ENCODE data around the gene KCNQ4. TPM values are rescaled to one million over a fixed set of nuclear protein-coding genes. Genes with fewer than 3 reads are reported as not detected.

KCNQ4 gene
- total RNA-seq, 1 donor from 2014 or later = 0.78 TPM

DNA sequence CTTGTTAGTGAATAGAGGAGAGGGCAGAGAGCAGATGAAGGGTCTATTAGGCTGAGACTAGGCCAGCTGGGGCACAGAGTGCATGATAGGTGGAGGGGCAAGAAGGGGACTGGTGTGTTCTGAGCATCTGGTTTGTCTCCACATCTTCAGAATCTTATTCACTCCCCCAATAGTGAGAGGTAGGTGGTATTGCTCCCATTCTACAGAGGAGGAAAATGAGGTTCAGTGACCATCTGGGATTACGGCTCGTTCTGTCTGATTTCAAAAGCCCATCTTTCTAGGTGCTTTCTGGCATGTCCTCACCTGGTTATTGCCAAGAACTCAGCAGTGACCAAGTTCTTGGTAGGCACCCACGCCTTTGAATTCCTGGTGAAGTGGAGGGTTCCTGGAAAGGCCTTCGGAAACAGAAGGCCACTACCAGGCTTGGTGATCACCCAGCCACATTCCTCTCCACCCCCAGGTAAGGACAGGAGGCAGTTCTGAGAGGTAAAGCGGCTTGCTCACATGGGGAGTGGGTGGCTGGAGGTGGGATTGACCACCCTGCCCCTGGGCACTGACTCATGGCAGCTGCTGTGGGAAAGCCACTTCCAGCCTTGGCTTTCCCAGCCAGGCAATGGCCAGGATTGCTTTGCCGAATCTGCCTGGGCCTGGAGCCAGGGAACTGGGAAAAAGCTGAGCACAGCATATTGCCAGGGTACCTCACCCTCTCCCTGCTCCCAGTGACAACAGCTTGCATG is 97.4 kb downstream of the KCNQ4 start:
- H3K36me3 Mint-ChIP-seq = no peaks in the 10 kb centered on the region
- peaks cover 4% of the 10 kb centered on the region for H3K9me3 Mint-ChIP-seq
- TF ChIP-seq, protein P1, sequence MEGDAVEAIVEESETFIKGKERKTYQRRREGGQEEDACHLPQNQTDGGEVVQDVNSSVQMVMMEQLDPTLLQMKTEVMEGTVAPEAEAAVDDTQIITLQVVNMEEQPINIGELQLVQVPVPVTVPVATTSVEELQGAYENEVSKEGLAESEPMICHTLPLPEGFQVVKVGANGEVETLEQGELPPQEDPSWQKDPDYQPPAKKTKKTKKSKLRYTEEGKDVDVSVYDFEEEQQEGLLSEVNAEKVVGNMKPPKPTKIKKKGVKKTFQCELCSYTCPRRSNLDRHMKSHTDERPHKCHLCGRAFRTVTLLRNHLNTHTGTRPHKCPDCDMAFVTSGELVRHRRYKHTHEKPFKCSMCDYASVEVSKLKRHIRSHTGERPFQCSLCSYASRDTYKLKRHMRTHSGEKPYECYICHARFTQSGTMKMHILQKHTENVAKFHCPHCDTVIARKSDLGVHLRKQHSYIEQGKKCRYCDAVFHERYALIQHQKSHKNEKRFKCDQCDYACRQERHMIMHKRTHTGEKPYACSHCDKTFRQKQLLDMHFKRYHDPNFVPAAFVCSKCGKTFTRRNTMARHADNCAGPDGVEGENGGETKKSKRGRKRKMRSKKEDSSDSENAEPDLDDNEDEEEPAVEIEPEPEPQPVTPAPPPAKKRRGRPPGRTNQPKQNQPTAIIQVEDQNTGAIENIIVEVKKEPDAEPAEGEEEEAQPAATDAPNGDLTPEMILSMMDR (IDR thresholded peaks at IDR 0.05; ENCODE audit: unreplicated experiment) = no peak
- H3K27me3 Mint-ChIP-seq (ENCODE audit: low read depth) = peaks cover 12% of the 10 kb centered on the region
- DNase-seq (ENCODE audit: low spot score in 2 of 2, unreplicated experiment in 2 of 2) = no peak
- H3K27ac Mint-ChIP-seq = no peak overlapping the region
- no peak overlapping the region for H3K4me3 Mint-ChIP-seq
- peaks cover 20% of the 10 kb centered on the region for H3K4me1 Mint-ChIP-seq

GRCh38 chr1:40884055-40884795 is 100.6 kb downstream of the KCNQ4 start:
- Mint-ChIP-seq H3K9me3 (no peaks in the 10 kb centered on the region), H3K4me3 (peak overlapping the region; percentile 61), H3K4me1 (peaks cover 13% of the 10 kb centered on the region), H3K27me3 (ENCODE audit: low read depth) (peaks cover 14% of the 10 kb centered on the region), H3K36me3 (no peaks in the 10 kb centered on the region), H3K27ac (no peak overlapping the region)
- TF ChIP-seq, protein P1 (IDR thresholded peaks at IDR 0.05; ENCODE audit: unreplicated experiment) = no peak
- DNase-seq (ENCODE audit: low spot score in 2 of 2, unreplicated experiment in 2 of 2) = no peak

DNA sequence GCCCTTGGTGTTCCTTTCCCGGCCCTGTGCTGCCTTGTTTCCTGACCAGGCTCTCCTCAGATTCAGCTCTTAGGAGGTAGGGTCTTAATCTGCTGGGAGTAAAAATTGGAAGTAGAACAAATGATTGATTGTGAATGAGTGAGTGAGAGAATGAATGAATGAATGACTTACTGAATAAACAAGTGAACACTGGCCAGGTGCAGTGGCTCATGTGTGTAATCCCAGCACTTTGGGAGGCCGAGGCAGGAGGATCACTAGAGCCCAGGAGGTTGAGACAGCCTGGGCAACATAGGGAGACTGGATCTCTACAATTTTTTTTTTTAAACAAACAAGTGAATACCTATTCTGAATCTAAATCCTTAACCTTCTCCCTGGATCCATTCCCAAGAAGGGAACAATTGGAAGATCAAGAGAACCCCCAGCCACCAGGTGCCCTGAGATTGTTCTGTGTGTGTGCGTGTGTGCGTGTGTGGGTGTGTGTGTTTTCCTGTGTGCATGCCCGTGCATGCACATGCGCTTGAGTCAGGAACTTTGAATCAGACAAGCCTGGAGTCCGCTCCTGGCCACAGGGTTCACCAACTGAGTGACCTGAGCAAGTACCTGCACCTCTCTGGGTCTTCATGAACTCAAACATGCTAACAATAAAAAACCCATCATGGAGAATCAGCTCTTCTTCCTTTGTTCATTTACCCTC is 102.9 kb downstream of the KCNQ4 start:
- no peak for DNase-seq (ENCODE audit: low spot score in 2 of 2, unreplicated experiment in 2 of 2)
- no peaks in the 10 kb centered on the region for H3K9me3 Mint-ChIP-seq
- peaks cover 10% of the 10 kb centered on the region for H3K4me1 Mint-ChIP-seq
- peaks cover 14% of the 10 kb centered on the region for H3K27me3 Mint-ChIP-seq (ENCODE audit: low read depth)
- TF ChIP-seq, protein P1 (IDR thresholded peaks at IDR 0.05; ENCODE audit: unreplicated experiment) = no peak
- H3K36me3 Mint-ChIP-seq = no peaks in the 10 kb centered on the region
- no peak overlapping the region for H3K4me3 Mint-ChIP-seq
- H3K27ac Mint-ChIP-seq = no peak overlapping the region

DNA sequence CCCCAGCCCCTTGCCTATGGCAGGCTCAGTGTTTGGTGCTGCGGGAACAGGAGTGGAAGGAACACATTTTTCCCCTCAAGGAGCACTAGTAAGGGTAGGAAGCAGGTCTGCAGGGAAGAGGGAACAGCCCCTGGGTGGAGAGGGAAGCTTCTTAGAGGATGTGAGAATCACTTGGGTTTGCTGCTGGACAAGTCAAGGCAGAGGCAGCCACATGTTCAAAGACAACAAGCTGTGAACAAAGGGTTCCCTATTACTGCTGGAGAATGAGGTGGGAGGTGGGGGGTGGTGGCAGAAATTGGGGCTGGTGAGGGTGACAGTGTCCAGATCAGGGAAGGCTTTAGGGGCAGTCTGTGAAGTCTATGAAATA is 103.4 kb downstream of the KCNQ4 start:
- Mint-ChIP-seq H3K36me3 (no peaks in the 10 kb centered on the region), H3K27ac (no peak overlapping the region), H3K27me3 (ENCODE audit: low read depth) (peaks cover 14% of the 10 kb centered on the region), H3K9me3 (no peaks in the 10 kb centered on the region), H3K4me1 (peaks cover 10% of the 10 kb centered on the region), H3K4me3 (no peak overlapping the region)
- no peak for DNase-seq (ENCODE audit: low spot score in 2 of 2, unreplicated experiment in 2 of 2)
- TF ChIP-seq, protein P1 (IDR thresholded peaks at IDR 0.05; ENCODE audit: unreplicated experiment) = no peak

DNA sequence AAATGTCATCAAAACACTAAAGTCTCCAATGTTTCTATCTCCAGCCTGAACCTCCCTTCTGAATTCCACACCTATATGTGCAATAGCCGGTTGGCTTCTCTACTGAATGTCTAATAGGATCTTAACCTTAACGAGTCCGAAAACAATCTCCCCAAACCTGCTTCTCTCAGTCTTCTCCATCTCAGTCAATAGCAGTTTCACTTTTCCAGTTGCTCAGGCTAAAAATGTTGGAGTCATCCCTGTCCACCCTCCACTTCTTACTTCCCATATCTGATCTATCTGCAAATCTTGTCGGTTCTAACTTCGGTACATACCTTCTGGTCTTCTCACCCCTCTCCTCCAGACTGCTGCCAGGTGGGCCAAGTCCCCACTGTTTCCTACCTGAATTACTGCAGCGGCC is 104.1 kb downstream of the KCNQ4 start:
- DNase-seq (ENCODE audit: low spot score in 2 of 2, unreplicated experiment in 2 of 2) = no peak
- Mint-ChIP-seq H3K4me1 (peaks cover 10% of the 10 kb centered on the region), H3K27ac (no peak overlapping the region), H3K27me3 (ENCODE audit: low read depth) (peaks cover 14% of the 10 kb centered on the region), H3K9me3 (no peaks in the 10 kb centered on the region), H3K36me3 (no peaks in the 10 kb centered on the region), H3K4me3 (no peak overlapping the region)
- TF ChIP-seq, protein P1 (IDR thresholded peaks at IDR 0.05; ENCODE audit: unreplicated experiment) = no peak

Small RNAs within 50 kb of the gene (microRNA-seq; reads per million reads assigned to microRNA genes)
- gene MIR30C1 (51.9 reads per million, percentile 58 among the genes with 10 or more reads in this experiment), gene MIR30E (16,638 reads per million, percentile 97 among the genes with 10 or more reads in this experiment)

Other genes starting within 250 kb of the KCNQ4 start
- 12.5 to 13.0 TPM (median 12.9 TPM) in 3 replicates for gene RIMS3, start 118.1 kb upstream of the KCNQ4 start, total RNA-seq
- 91.0 to 101 TPM (median 91.2 TPM) in 3 replicates for gene NFYC, start 92.1 kb upstream of the KCNQ4 start, total RNA-seq
- gene CITED4, start 78.6 kb downstream of the KCNQ4 start, total RNA-seq = 14.2 to 14.6 TPM (median 14.4 TPM) in 3 replicates
- 41.6 to 42.9 TPM (median 41.8 TPM) in 3 replicates for gene CTPS1, start 195.9 kb downstream of the KCNQ4 start, total RNA-seq
- 1.2 to 1.4 TPM (median 1.3 TPM) in 3 replicates for gene SLFNL1, start 237.9 kb downstream of the KCNQ4 start, total RNA-seq

Data from mesothelial cell of epicardium (in vitro differentiated cells).